OCI-M2 (cell line): ENCODE measurements around the gene BCL10.
"Not testable (repeated sequence)": the region's sequence is repeated elsewhere in the genome, so short reads cannot be mapped to it uniquely, and the experiment has no call there.

ENCODE experiments used
- DNase-seq: peaks from one replicate; lab custom pipeline; 2025; ENCODE audit not compliant: unreplicated experiment; lab: John Stamatoyannopoulos, UW

BCL10 gene

GRCh38 chr1:85268801-85269585, 7.4 kb downstream of the BCL10 start:
- no peak for DNase-seq

DNA sequence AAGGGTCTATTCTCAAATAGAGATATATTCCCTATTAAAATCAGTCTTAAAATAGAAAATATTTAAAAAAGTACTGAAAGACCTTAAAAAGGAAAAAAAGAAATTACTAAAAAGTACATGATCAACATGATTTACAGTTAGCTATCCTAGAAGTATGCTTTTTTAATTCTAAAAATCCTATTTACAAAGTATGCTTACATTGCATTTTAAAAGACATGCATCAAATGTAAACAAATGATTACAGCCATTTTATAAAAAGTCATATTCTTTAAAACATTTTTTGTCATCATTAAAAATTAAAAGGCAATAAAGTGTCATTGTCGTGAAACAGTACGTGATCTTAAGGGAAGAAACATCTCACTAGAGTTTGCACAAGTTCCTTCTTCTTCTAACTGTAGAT, 9.1 kb downstream of the BCL10 start:
- no peak for DNase-seq

DNA sequence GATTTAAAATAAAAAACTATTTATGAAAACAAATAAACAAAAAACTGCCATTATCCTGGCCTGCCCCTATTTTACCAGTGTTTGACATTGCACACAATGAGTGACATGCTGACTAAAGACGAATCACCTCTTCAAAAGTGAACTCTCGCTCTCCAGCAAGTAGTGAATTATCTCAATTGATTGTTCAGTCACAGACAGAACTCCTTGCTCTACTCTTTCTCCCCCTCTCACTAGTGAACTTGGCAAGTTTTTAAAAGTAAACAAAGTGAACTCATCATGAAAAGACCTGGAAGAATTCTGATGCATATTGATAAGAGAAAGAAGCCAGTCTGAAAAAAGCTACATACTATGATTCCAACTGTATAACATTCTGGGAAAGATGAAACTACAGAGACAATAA, 12.3 kb downstream of the BCL10 start:
- DNase-seq = no peak

DNA sequence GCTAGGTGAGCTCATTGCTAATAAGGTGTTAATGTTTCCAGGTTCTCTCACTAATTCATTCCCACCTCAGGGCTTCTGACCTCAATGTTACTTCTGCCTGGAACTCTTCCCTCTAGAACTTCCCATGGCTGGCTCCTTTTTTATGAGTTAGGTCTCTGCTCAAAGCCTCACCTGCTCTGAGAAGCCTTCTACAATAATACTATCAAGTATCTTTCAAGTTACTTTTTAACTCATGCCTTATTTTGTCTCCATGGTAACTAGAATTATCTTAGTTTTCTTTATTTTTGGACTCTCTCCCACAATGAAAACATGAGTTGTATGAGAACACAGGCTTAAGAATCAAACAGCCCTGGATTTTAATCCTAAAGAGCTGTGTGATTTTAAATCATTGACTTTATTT, 13.4 kb downstream of the BCL10 start:
- no peak for DNase-seq

DNA sequence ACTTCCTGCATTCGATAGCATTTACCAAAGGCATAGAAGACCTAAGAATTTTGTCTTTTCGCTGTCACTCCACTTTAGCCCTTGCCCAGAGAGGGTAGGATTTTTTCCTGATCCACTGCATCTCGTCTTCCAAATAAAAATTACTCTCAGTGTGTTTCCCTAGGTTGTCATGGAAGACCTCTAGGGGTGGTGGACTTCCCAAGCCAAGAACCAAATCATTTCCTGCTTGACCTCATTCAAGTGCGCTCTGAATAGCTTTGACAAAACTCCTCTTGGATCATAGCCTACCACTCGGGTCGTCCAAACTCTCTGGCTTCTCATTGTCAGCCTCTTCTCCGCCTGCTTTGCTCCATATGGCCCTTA, 16.5 kb downstream of the BCL10 start:
- DNase-seq = no peak

DNA sequence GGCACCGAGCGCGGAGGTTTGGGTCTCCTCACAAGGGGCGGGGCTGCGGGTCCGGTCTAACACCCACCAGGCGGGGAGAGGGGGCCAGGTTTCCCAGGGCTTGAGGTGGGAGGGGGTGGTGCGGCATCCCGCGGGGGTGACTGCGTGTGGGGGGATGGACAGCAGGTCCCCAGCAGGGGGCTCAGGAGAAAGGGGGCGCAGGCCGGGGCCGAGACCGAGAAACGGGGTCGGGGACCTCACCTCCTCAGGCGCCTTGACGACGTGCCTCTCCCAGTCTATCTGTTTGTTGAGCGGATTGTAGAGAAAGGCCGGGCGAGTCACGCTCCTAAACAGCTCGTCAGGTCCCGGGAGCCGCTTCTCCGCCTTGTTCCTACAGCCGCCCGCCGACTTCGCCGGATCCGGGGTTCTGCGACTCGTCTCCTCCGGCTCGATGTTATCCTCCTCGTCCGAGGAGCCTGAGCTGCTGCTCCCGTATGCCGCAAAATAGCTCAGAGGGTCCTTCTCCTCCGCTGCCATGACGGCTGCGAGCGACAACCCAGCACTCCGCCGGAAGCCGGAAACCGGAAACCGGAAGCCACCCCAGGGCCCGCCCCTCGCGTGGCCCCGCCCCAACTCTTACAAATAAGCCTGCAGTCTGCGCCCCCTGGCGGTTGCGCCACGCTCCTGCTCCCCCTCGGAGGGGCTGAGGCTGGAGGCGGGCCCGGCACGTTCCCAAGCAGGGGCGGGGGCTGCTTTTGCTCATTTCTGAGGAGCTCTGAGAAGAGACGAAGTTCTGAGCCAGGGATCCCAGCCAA, 17.1 kb downstream of the BCL10 start, which contains the start of gene C1orf52:
C1orf52 (minus strand) TSS at position 545 of the 794 bp plus-strand sequence; CDS start at position 516, 29 bp downstream.
- DNase-seq = peak; percentile 37

DNA sequence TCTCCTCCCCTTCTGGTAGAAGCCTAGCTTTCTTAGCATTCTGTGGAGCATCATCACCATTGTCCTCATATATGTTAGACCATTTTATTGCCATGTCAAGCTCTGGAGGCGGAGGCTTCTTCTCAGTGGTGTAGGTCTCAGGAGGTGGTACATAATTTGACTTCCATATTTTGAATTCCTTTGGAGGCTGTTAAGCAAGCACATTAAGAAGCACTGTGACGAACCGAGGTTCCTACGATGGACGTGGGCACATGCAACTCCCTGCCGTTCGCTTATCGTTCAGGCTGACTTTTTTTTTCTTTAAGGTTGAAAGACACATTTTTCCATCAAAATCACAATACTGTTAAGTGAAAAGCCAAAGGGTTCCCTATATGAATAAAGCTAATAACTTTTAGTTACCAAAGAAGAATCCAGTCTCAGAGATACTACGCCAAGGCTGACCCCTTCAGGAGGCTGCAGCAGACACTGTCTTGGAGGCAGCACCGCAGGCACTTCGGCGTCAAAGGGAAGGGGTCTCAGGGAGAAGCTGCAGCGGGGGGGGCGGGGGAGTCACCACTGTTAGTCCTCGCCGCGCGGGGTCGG, 17.8 kb downstream of the BCL10 start:
- DNase-seq = no peak

DNA sequence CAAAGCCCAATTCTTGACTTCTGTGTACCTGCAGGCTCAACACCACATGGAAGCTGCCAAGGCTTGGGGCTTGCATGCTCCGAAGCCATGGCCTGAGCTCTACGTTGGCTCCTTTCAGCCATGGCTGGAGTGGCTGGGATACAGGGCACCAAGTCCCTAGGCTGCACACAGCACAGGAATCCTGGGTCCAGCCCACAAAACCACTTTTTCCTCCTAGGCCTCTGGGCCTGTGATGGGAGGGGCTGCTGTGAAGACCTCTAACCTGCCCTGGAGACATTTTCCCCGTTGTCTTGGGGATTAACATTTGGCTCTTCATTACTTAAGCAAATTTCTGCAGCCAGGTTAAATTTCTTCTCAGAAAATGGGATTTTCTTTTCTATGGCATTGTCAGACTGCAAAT, 27.4 kb downstream of the BCL10 start:
- DNase-seq = not testable (repeated sequence)

DNA sequence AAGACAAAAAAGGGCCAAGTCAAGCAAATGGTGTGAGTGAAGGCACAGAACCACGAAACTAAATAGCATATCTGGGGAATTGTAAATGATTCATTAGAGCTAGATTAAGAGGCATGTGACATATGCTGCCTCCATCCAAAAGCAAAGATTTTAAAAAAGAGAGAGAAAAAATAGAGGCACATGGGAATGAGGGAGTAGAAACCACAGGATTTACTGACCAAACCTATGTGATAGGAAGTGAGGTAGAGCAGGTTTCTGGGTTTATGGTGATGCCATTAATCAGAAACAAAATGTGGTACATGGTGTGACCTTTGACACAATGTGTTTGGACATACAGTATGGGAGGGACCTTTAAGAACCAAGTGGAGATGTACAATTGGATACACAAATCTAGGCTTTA, 30.5 kb downstream of the BCL10 start:
- DNase-seq = no peak

DNA sequence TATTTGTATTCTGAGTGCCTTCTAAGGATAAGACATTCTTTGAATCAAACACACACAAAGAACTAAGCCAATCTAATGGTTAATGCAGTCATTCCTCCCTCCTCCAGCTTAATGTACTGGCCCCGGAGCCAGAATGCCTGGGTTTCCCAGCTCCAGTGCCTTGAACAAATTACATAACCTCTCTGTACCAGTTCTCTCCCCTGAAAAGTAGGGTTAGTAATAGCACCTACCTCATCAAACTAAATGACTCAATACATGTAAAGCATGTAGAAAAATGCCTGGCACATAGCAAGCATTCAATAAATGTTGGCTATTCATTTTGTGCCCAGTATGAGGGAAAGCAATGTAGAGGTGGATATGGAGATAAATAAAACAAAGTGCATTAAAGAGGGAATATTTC, 31.0 kb downstream of the BCL10 start:
- DNase-seq = no peak

- DNase-seq = no peak
Observed at GRCh38 chr1:85244271-85245061, 32.0 kb downstream of the BCL10 start.

- DNase-seq = no peak
Observed at GRCh38 chr1:85243372-85243771, 33.1 kb downstream of the BCL10 start.

- no peak for DNase-seq
Observed at GRCh38 chr1:85240643-85241042, 35.8 kb downstream of the BCL10 start.

DNA sequence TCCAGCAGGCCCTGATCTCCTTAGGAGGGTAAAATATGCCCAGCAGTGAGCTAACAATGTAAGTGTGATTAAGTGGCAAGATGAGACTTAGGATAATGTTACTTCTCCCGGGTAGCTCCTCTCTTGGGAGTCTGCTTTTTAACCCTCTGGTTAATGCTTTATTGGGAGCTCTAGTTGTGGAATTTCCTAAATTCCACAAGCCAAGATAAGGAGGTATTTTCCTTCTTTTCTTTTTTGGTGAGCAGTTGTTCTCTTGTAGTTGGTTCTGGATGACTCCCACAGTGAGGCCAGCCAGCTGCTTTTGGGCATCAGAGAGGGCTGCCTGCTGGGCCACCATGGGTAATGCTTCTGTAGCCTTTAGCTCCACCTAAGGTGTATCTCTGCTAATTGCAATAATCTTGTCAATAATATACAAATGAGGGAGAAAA, 36.2 kb downstream of the BCL10 start:
- no peak for DNase-seq

- DNase-seq = no peak
Observed at GRCh38 chr1:85237613-85238012, 38.8 kb downstream of the BCL10 start.

GRCh38 chr1:85230305-85230977, 46.0 kb downstream of the BCL10 start:
- DNase-seq = no peak

DNA sequence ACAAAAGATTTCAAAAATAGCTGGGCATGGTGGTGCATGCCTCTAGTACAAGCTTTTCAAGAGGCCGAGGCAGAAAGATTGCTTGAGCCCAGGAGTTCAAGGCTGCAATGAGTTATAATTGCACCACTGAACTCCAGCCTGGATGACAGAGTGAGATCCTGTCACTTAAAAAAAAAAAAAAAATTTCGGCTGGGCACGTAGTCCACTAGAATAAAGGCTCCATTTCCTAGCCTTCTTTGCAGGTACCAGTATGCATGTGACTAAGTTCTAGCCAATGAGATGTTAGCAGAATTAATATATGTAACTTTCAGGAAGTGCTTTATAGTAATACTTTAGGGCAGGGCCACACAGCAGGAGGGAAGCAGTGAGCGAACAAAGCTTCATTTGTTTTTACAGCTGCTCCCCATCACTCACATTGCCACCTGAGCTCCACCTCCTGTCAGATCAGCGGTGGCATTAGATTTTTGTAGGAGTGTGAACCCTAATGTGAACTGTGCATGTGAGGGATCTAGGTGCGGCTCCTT, 46.8 kb downstream of the BCL10 start:
- DNase-seq = no peak

DNA sequence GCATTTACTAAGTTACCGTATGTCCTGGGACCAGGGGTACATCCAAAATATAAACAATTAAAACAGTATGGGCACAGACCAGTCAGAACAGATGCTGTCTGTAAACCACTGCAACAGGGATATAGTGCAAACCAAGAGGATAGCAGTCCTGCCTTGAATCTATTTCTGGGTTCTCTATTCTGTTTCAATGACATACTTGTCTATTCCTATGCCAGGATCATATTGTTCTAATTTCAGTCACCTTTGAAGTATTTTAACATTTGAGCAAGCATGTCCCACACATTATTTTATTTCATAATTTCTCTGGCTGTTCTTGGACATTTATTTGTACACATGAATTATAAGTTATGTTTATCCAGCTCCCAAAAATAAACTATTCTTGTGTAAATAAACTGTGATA, 47.5 kb downstream of the BCL10 start:
- no peak for DNase-seq

GRCh38 chr1:85225624-85226380, 50.6 kb downstream of the BCL10 start:
- DNase-seq = no peak
